NK-92 (cell line): ENCODE results near the gene BCDIN3D.
A peak's percentile ranks its signal among the peaks of the same experiment; 100 is the strongest.
"Not testable (repeated sequence)": the region's sequence is repeated elsewhere in the genome, so short reads cannot be mapped to it uniquely, and the experiment has no call there.

ENCODE experiments used
- DNase-seq: peaks from one replicate; lab custom pipeline; 2025; ENCODE audit not compliant: unreplicated experiment; lab: John Stamatoyannopoulos, UW

Gene BCDIN3D

DNA sequence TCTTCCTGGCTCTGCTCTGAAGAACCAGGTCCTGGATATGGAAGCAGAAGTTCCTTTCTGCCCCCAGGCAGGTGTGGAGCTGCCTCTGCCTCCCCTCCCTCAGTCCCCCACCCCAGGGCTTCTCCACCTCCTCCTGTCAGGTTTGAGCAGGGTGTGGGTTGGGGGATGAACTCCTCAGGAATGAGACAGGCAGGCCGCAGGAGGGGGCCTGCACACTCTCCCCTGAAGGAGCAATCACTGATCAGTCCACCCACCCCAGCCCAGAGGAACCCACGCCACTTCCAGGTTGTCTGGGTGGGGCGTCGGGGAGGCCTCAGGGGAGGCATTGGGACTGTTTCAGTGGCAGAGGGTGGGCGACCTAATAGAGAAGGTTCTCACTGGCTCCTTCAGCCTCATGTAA, 34.2 kb upstream of the BCDIN3D start:
- no peak for DNase-seq

DNA sequence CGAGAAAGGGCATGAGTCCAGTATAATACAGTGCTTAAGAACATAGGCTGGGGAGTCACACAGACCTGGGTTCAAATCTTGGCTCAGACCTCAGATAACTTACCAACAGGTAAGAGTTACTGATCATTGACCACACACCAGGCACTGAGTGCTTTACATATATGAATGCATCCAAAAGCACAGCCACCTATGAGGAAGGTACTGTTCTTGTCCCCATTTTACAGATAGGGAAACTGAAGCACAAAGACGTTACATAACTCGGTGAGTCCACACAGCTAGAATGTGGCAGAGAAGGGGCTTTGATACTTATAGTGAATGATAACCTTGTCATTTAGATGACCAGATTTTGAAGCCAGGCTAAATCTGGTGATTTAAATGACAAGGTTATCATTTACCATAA, 33.2 kb upstream of the BCDIN3D start:
- no peak for DNase-seq

DNA sequence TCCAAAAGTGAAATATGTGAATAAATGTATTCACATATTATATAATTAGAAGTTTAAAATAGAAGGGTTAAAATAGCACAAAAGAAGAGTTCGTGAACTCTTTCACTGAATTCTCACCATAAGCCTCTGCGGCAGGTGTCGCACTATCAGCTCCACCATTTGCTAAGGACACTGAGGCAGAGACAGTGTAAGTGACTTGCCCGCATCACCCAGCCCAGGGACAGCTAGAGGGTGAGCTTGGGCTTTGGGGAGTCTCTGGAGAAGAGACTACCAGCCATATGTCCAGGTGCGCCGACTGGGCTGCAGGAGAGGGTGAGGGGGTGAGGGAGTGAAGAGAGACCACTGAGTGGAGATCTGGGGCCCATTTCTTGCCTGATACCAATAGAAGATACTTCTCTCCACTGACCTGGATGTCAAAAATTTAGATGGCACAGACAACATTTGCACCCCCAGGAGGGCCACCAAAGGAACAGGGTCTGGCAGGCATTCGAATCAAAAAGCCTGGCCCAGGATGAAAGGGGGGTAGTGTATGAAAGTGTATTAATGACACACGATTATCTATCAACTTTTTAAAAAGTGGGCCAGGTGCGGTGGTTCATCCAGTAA, 32.3 kb upstream of the BCDIN3D start:
- DNase-seq = no peak

DNA sequence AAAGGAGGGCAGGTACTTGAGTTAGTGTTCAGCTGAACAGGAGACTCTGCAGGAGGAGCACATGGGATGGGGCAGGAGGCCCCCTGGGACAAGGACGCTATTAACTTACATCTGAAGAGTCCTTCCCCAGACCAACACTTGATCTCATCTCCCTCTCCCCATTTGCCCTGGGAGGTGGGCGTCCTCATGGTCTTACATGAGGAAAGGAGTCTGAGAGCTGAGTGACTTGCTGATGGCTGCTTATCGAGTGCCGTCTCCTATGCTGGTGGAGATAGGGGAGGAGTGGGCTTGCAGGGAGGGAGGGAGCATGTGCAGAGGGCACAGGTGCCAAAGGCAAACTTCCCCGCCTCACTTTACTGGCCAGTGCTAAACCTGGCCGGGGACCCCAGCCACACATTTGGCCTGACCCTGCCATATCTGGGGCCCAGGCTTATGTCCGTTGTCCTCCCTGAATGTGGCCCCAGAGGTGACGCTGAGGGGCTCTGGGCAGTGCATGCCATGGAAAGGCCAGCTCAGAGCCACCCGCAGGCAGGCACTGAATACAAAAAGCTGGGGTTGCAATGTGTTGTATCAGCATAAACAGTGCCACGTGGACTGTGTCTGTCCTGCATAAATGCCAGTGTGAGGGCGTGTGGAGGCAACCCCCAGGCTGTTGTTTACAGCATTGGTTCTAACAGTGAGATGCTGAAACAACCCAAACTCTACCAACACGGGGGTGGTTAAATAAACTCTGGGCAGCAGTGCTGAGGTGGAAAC, 31.4 kb upstream of the BCDIN3D start:
- DNase-seq = no peak

DNA sequence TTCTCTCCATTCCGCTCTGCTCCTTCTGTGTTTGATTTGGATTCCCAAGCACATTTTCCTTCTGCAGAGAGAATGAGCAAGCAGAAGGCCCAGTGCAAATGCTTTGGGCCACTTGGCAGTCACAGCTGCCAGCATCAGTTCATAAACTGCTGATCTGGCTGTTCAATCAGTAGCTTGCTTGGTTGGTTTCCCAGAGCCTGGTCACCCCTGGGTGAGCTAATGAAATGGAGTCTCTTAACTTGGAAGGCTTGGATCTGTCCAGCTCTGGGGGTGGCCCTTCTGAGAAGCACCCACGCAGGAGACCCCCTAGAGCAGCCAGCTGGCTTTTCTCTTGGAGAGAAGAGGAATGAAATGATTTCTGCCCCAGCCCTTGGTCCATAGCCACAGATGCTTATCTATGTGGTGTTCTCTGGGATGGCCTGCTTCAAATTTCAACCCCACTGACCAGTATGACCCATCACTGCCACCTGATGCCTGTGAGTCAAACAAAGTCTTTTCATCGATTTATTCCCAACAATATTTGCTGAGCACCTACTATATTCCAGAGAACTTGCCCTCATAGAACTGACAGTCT, 30.5 kb upstream of the BCDIN3D start:
- no peak for DNase-seq

DNA sequence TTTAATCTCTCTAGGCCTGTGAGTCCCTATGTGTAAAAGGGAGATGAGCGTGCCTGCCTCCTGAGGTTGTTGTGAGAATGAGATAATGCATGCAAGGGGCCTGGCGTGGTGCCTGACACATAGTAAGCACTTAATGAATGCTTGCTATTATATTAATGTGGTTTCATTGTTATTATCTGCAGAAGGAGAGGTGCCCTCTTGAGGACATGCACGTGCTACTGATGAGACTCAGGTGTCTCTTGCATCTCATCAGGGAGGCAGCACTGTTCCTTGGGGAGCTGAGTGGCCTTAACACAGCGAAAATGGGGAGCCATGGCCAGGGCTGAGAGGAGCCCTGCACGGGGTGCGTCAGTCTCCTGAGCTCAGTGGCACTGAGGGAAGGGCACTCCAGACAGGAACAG, 29.9 kb upstream of the BCDIN3D start:
- DNase-seq = no peak

DNA sequence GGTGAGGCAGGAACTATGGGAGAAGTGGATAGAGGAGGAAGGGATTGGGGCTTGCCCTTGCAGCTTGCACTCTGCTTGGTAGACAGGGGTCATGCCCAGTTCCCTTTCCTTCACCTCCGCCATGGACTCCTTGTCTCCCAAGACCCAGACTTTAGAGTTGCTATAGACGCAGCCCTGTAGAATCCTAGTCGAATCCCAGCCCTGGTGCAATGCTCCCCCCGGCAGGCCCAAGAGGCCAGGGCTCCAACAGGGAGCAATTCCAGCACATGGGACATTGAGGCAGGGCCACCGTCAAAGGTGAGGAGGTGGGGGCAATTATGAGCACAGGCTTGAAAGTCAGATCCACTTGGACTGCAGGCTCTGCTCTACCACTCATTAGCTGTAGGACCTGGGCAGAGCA, 29.5 kb upstream of the BCDIN3D start:
- DNase-seq = no peak

DNA sequence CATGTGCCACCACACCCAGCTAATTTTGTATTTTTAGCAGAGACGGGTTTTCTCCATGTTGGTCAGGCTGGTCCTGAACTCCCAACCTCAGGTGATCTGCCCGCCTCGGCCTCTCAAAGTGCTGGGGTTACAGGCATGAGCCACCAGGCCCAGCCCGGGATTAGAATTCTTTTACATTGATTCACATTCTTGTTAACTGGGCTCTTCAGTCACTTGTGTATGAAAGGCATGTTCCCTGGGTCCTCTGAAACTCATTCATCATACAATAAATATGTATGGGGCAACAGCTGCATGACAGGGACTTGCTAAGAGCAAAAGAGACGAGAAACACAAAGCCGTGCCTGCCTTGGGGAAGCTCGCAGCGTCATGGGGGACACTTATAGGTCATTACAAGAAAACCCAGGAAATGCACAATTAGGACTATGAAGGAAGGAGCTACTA, 28.9 kb upstream of the BCDIN3D start:
- DNase-seq = not testable (repeated sequence)

DNA sequence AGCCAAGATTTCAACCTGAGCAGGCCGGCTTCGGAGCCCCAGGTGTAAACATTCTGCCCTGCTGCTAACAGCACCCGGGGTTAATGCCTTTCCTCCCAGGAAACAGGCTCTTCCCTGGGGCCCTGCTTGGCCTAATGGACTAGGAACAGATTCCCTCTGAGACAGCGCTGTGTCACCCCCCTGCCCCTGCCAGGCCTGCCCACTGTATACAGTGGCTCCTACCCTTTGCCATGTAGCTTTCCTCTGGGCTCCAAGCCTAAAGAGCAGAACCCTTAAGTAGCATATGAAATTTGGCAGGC, 28.3 kb upstream of the BCDIN3D start:
- DNase-seq = no peak

DNA sequence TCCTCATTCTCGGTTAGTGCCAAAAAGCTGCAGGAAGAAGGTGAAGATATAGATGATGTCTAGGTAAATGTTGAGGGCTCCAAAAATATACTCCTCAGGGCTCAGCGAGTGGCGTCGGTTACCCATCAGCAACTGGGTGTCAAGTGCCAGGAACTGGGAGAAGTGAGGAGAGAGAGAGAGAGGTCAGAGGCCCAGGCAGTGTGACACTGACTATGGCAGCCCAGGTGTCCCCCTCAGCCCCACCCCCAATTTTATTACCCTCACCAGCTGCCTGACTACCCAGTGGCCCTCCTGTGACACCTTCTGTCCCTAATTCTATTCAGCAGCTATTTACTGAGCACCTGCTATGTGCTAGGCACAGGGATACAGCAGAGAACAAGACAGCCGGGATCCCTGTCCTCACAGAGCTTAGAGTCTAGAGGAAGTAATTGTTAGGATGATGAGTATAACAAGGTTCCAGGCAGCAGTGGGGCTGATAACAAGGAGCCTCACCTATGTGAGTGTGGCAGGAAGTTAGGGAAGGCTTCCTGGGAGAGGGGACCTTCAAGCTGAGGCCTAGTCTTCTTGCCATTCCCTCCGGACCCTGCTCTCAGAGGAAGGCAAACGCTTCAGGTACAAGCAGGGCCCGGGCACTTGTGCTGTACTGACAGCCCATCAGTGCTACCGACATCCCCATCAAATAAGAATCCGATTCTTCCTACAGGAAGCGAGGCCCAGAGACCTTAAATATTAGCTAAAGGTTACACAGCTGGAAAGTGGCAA, 27.8 kb upstream of the BCDIN3D start:
- DNase-seq = no peak

DNA sequence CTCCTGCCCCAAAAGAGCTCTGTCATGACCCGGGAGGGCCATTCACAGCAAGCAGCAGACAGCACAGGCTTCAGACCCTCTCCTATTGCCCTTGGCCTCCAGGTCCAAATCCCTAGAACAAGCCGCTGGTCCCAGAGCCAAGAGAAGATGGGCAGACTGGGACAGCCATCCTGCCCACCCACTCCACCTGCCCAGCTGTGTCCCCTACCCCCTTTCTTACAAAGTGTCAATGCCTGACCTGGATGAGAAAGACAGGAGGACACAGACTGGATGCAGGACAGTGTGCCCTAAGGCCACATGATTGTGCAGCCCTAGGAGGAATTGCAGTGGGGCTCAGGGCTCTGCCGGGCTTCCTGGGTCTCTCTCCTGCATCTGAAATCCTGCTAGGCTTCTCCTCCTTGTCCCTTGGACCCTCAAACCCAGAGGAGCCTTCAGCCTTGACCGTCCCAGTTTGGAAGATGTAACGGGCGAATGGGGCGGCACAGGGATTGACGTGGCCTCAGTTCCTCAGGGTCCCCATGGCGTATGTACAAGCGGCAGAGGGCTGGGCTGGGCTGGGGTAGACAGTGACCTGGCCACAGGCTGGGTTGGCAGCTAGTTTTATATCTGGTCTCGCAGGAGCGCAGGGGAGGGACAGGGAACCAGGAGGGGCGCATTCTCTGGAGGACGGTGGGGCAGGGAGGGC, 27.1 kb upstream of the BCDIN3D start:
- DNase-seq = no peak

DNA sequence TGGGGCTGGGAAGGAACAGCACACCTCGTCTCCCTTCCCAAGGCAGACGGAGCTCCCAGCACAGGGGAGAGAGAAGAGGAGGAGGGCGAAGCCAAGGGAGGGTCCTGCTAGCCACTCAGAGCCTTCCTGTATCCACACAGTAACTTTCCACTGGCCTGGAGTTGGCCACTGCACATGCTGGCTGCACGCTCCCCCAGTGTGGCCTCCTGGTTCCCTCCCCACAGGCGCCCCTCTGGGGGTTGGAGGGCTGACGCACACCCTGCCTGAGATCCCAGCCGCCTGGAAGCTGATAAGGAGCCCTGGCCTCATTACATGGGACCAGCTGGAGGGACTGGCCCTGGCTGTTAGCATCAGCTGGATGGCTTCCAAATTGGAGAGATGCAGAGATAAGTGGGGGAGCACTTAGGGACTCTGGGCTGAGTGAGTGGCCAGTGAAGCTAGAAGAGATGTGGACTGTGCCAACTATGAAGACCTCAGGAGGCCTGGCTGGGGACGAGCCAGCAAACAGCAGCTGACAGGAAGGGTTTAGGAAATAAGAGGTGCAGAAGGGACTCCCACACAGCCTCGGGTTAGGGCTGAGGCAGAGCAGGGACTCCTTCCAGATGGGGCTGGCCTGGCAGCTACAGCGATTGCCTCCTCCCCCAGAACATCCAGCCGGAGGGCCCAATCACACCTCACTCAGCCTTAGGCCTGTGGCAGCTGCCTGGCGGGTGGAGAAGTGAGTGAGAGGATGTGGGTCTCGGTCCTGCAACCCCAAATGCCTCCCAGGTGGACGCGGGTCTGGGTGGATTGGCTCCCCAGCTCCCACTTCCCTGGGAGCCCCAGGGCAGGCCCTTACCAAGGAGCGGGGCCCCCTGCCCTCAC, 26.3 kb upstream of the BCDIN3D start:
- no peak for DNase-seq

DNA sequence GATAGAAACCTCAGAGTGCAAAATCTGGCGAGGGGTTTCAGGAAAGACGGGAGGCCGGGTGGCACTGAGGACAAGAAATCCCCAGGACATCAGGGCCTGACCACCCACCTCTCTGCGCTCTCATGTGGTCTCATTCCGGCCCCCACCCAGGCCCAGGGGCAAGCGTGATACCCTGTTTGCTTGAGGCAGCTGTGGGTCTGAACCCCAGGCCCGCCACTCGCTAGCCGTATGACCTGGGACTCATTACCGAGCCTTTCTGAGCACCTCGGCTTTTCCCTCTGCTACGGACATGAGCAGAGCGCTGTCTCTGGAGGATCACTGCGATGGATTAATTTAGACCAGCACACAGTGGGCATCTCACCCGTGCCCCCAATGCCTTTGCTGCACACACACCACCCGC, 25.5 kb upstream of the BCDIN3D start:
- no peak for DNase-seq

DNA sequence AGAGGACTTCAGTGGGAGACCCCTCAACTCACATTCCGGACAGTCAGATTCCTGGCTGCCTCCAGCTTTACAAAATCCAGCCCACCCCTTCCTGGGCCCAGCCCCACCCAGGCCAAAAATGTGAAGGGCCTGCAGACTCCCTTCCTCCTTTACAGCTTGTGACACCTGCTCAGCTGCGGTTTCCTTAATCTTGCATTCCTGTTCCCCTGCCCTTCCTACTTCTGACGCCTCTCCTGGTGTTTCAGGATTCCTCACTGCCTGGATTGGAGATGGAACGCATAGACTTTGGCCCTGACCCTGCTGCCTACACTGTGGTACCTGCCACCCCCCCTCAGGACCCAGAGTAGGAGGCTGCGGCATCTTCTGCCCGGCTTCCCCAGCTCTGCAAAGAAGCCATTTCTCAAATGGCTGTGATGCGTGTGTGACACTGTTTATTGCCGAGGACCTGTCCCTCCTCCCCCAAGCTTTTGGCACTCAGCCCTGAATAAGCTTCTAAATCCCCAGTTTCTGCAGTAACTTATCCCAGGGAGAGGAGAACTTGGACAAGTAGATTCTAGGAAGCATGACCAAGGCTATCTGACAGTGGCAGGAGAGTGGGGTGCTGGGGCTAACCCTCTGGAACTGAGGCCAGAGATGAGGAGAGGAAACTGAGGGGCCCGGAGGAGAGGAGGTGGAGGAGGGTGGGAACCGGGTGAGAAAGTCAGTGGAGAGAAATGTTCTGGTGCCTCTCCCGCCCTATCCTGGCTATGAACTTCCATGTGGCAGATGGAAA, 24.9 kb upstream of the BCDIN3D start:
- DNase-seq = no peak

DNA sequence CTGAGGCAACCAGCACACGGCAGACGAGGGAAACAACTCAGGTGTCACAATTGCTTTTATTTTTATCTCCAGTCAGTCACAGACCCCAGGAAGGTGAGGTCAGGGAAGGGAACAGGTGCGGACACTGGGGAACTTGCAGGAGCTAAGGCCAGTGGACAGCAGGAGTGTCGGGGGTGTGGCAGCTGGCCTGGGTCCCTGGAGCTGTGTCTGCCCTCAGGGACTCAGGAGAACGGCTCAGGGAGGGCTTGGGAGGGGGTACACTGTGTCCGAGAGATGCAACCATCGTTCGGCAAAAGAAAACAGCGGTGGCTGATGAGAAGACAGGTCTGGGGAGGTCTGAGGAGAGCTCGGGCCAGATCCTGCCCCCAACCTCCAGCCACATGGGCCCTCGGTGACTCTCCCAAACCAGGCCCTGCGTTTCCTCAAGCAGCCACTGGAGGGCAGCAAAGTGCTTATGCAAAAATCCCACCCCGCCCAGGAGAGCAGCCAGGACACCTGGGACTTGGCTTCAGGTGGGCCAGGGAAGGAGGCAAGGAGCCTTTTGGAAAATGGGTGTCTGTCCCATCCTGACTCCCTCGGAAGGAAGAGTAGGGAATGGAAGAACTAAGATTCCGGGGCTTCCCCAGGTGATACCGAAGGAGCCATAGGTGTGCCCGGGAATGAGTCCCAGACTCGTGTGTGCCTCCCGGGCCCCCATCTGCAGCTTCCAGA, 24.1 kb upstream of the BCDIN3D start:
- DNase-seq = peak; percentile 3

DNA sequence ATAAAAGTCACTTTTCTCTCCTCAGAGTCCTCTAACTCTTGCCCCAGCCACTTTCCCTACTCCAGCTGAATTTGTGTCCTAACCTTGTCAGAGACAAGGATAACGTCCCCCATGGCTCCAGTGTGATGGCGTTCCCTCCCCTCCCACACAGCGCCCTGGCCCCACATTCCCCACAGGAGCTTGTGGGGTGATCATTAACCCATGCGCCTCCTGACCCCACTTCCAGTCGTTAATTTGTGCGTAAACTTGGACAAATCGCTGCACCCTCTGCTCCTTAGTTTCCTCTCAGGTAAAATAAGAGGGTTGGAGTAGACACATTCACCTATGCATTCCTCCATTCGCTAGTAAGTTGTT, 22.9 kb upstream of the BCDIN3D start:
- DNase-seq = no peak

DNA sequence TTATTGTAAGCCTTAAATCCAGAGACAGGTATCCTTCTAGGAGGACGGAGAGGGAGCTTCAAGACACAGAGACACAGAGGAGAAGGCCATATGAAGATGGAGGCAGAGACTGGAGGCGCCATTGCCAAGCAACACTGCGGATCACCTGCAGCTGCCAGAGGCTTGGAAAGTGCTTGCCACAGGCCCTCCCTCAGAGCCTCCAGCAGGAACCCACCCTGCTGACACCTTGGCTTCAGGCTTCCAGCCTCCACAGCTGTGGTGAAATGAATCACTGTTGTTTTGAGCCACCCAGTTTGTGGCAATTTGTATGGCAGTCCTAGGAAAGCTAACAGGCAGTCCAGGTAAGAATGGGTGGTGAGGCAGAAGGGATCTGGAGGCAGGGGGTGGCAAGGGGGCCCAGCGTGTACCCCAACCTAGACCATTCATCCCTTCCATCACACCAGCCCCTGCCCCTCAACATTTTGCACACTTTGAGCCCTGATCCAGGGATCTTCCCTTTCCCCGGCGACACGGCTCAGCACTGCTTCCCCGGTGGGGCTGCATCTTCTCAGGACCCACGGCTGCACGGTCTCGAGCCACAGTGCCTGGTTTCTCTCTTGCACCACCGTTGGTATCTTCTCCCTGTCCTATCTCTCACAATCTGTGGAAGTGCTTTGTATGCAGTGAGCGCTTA, 22.3 kb upstream of the BCDIN3D start:
- no peak for DNase-seq

DNA sequence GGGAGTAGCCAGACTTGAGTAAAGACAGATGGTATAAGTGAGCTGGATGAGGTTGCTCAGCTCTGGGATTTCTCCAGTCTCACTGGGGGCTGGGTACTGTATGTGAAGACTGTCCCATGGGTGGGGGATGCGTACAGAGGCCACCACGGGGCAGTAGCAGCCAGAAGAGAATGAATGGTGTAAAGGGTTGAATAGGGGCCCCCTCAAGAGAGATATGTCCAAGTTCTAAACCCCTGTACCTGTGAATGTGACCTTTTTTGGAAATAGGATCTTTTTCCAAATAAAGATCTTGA, 21.8 kb upstream of the BCDIN3D start:
- DNase-seq = no peak
